K562 (cell line): ENCODE measurements around the gene MAP7D1. TPM values are rescaled to one million over a fixed set of nuclear protein-coding genes. Genes with fewer than 3 reads are reported as not detected.
A peak's percentile ranks its signal among the peaks of the same experiment; 100 is the strongest.

Source experiments
- AFF4 ChIP-seq: sonication (generic); formaldehyde crosslinking; IDR thresholded peaks from 2 replicates; pipeline ENCODE4 v1.8.0; 2023; ENCODE audit warnings: mild to moderate bottlenecking, missing genetic modification reagents
- HCFC1 ChIP-seq: IDR thresholded peaks from 2 replicates; pipeline ENCODE4 v1.6.1; 2012; ENCODE audit warnings: low read depth, low read length, improper control_type of control experiment
- MNT ChIP-seq, 2 experiments: fragments of 450-650 bp; conservative IDR thresholded peaks; 2 replicates each; pipeline ENCODE4 v1.6.1; 2017; ENCODE audit warnings: mild to moderate bottlenecking in 2 of 2, moderate library complexity in 2 of 2
- RCOR1 ChIP-seq, 2 experiments: IDR thresholded peaks; 2 replicates each; pipeline ENCODE4 v1.6.1; 2012; ENCODE audit warnings: low read depth in 2 of 2, low read length in 2 of 2, borderline replicate concordance in 1 of 2, improper control_type of control experiment in 1 of 2
- SAP30 ChIP-seq: fragments of 200-600 bp; sonication (generic); IDR thresholded peaks from 2 replicates; pipeline ENCODE4 v1.6.1; 2012; ENCODE audit warnings: borderline replicate concordance, low read depth, mild to moderate bottlenecking, moderate library complexity, low read length, control low read depth, inconsistent platforms; ENCODE audit not compliant: insufficient read depth, poor library complexity, severe bottlenecking
- ZBTB5 ChIP-seq: fragments of 450-650 bp; IDR thresholded peaks from 2 replicates; pipeline ENCODE4 v1.6.1; 2017; ENCODE audit warnings: antibody characterized with exemption
- ZHX1 ChIP-seq: fragments of 150-350 bp; conservative IDR thresholded peaks from 2 replicates; pipeline ENCODE4 v1.6.1; 2014; ENCODE audit warnings: low read length
- ZNF212 ChIP-seq: fragments of 450-650 bp; formaldehyde crosslinking; IDR thresholded peaks from 2 replicates; pipeline ENCODE4 v1.4.0; 2020; ENCODE audit warnings: mild to moderate bottlenecking
- polyA plus RNA-seq, 8 experiments: library from polyadenylated mRNA; depleted of rRNA in 4 of 8; stranded (reverse) in 5 of 8; unstranded in 3 of 8; fragments of >200 nt; fragmentation: Nextera tagmentation in 2 of 8; fragmentation: Illumina TruSeq in 1 of 8; extraction: Ambion mirVana in 2 of 8; extraction: Trizol in 1 of 8; gene quantifications; 2 replicates each; pipeline versions ENCODE4 v1.2.1 to v1.2.3, GENCODE V29; 2011 to 2014; ENCODE audit warnings: inconsistent platforms in 1 of 8, missing spikeins in 1 of 8
- total RNA-seq, 7 experiments: library from RNA; depleted of rRNA in 6 of 7; stranded (reverse); fragments of >200 nt in 6 of 7; fragmentation: Illumina TruSeq in 2 of 7; extraction: Trizol in 2 of 7; gene quantifications; 2 replicates each; pipeline versions ENCODE4 v1.2.1 to v1.2.3, GENCODE V29; 2011 to 2021; ENCODE audit warnings: low replicate concordance in 1 of 7

The MAP7D1 gene
- total and polyA plus RNA-seq, 9 of the 15 experiments (the other 6 are each of a cell fraction or from before 2014, with no cell fraction given), result 3.6 to 108 (median 34.5) TPM

- no peak for TF ChIP-seq AFF4 (CRISPR knock-in tag)
- TF ChIP-seq HCFC1, result peak; percentile 99
- no peak for TF ChIP-seq ZBTB5
- TF ChIP-seq ZNF212 (CRISPR knock-in tag), result 0 out of 2 replicates have a peak, but pooled peaks have one; percentile 19
- TF ChIP-seq SAP30, result peak; percentile 87
- TF ChIP-seq ZHX1, result 0 out of 2 replicates have a peak, but pooled peaks have one; percentile 33
- peak in 1 of 2 experiments; percentile 96 for TF ChIP-seq RCOR1 (IDR thresholded peaks at IDR 0.05; ENCODE audit: borderline replicate concordance in 1 of 2, low read depth in 2 of 2, low read length in 2 of 2)
- peak; percentile 89 to 94 for TF ChIP-seq MNT (conservative IDR thresholded peaks at IDR 0.05)
Measured at GRCh38 chr1:36149237-36149972, 6.6 kb upstream of the MAP7D1 start, which contains the start of gene TRAPPC3 (continued).
